GM10266 (cell line): Measurements from ENCODE around the gene MAGI1.

Source experiments
- DNase-seq: peaks from one replicate; pipeline ENCODE4 v3.0.0; 2012; ENCODE audit errors: extremely low spot score
- TF ChIP-seq, protein P1 (sequence below): IDR thresholded peaks from 2 replicates; pipeline ENCODE4 v1.5.1; 2012; ENCODE audit warnings: mild to moderate bottlenecking, low read depth; ENCODE audit not compliant: control insufficient read depth, insufficient read depth; ENCODE audit errors: missing control alignments

Gene MAGI1

DNA sequence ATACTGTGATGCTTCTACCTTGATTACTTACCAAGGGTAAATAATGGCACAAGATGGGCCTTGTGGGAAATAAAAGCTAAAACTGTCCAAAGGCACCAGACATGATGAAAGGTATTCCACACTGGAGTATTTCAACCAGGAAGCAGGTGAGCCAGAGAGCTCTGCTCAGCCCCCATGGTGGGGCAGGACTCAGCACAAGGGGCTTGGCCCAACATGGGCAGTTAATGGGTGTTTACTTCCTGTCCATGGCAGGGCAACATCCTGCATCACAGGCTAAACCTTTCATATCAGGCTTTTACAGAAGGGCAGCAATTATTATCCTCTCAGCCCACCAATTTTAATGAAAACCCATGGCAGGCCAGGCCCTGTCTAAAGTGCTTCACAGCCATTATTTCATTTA is 38.2 kb downstream of the MAGI1 start:
- TF ChIP-seq, protein P1, sequence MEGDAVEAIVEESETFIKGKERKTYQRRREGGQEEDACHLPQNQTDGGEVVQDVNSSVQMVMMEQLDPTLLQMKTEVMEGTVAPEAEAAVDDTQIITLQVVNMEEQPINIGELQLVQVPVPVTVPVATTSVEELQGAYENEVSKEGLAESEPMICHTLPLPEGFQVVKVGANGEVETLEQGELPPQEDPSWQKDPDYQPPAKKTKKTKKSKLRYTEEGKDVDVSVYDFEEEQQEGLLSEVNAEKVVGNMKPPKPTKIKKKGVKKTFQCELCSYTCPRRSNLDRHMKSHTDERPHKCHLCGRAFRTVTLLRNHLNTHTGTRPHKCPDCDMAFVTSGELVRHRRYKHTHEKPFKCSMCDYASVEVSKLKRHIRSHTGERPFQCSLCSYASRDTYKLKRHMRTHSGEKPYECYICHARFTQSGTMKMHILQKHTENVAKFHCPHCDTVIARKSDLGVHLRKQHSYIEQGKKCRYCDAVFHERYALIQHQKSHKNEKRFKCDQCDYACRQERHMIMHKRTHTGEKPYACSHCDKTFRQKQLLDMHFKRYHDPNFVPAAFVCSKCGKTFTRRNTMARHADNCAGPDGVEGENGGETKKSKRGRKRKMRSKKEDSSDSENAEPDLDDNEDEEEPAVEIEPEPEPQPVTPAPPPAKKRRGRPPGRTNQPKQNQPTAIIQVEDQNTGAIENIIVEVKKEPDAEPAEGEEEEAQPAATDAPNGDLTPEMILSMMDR: no peak
- no peak for DNase-seq

GRCh38 chr3:65999606-66000005 is 39.1 kb downstream of the MAGI1 start:
- TF ChIP-seq, protein P1: no peak
- DNase-seq: no peak

DNA sequence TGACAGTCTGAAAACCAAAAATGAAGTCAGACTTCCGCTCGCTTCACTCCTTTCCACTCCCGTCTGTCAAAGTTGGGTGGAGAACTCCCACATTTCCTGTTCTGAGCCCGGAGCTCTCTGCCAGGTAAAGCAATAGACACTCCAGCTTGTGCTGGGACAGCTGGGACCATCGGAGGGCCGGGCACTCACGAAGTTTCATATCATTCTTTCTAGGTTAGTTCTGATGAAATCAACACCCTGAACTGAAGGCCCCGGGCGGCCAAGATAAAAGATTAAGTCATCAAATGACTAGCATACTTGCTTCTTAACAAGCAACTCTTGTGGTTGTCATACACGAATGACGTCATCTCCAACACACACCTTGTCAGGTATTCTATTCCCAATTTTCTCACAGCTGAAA is 42.1 kb downstream of the MAGI1 start:
- TF ChIP-seq, protein P1: no peak
- DNase-seq: no peak

DNA sequence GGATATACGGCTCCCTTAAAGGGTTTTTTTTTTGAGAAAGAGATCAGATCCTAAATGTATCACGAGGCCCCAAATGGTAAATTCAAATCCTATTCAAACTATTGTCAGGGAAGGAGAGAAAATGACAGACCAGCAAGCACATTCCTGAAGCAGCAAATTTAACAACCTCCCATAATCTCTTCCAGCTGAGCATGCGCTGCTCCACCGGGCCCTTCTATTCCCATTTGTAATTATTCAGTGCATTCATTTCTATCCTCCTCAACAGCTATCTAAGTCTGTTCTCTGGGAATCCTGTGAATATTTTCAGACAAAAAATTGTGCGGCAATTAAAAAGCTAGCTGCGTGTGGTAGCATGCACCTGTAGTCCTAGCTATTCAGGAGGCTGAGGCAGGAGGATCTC is 43.2 kb downstream of the MAGI1 start:
- TF ChIP-seq, protein P1: no peak
- no peak for DNase-seq

DNA sequence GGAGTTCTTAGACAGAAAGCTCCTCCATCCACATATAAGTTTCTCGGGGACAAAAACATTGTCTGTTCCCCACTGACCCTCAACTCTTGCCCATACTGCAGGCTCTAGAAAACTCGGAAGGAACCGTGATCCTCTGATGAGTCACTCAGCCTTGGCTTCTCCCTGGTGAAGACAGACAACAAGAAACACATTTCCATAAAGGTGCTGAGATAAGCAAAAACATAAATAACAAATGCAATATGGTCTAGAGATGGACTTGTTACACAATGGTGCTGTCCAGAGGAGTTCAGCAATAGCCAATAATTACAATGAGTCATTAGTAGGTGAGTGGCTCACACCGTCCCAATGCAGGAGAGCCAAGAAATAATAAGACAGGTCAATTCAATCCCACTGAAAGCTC is 43.7 kb downstream of the MAGI1 start:
- TF ChIP-seq, protein P1: no peak
- DNase-seq: no peak

- no peak for DNase-seq
- TF ChIP-seq, protein P1: no peak
These were observed 45.4 kb downstream of the MAGI1 start for GRCh38 chr3:65993134-65993900.

DNA sequence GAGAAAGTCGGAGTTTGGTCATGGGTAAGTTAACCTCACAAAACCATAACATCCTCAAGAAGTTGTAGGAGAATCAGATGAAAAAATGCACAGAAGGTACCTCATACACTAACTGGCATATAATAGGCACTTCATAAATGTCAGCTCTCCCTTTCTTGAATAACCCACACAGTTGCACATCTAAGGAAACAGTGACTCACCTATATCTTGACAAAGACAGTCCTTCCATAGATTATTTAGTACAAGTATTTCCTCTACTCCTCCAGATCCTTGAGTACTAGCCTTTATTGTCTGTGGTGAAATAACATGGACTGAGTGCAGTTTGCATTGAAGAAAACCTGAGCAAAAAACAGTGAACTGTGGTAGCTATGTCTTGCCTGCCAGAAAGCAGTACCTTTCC is 46.6 kb downstream of the MAGI1 start:
- no peak for DNase-seq
- TF ChIP-seq, protein P1: no peak
